ENCODE measurements around the gene LRRIQ3.
A peak's percentile ranks its signal among the peaks of the same experiment; 100 is the strongest.

LRRIQ3 gene

DNA sequence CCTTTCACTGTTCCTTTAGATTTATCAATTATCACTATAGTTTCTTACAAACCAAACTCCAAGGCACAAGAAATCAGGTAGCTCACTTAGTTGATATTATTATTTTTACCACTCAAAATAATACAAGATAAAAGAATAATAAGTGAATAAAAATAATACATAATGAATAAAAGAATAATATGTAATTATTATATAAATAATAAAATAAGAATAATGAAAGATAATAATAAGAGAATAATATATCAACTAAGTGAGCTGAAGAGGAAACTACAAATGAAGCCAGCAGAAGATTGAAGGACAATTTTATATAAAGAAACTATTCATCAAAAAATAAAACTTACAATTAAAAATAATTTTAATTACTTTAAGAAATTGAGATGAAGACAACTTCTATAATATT is 90.6 kb downstream of the LRRIQ3 start:
- DNase-seq: no peak

- DNase-seq: no peak
Measured at GRCh38 chr1:74091371-74091770, 106.6 kb downstream of the LRRIQ3 start.

- no peak for DNase-seq
Measured at GRCh38 chr1:74083128-74083527, 114.8 kb downstream of the LRRIQ3 start.

DNA sequence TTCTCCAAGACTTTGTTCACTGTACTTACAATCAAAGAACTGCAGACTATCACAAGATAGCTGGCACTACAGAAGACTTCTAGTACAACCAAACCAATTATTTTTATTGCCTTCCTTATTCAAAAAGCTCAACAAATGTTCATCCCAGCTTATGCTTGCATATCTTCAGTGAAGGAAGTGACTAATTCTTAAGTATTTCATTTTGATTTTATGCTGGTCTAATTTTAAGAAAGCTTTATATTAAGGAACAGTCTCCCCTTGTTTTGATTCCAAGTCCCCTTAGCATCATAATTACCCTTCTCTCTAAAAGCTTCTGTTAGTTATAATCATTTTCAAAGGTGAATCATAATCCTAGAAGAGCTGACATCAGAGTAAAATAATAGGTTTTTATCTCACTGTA is 132.9 kb downstream of the LRRIQ3 start:
- DNase-seq: no peak

GRCh38 chr1:74057719-74058118 is 140.3 kb downstream of the LRRIQ3 start:
- no peak for DNase-seq

GRCh38 chr1:74053407-74053806 is 144.6 kb downstream of the LRRIQ3 start:
- no peak for DNase-seq

- no peak for DNase-seq
Measured at GRCh38 chr1:74050386-74050785, 147.6 kb downstream of the LRRIQ3 start.

- DNase-seq: no peak
Measured at GRCh38 chr1:74038042-74038441, 159.9 kb downstream of the LRRIQ3 start.

GRCh38 chr1:74012583-74012982 is 185.4 kb downstream of the LRRIQ3 start:
- no peak for DNase-seq

GRCh38 chr1:74011736-74012135 is 186.2 kb downstream of the LRRIQ3 start:
- no peak for DNase-seq

DNA sequence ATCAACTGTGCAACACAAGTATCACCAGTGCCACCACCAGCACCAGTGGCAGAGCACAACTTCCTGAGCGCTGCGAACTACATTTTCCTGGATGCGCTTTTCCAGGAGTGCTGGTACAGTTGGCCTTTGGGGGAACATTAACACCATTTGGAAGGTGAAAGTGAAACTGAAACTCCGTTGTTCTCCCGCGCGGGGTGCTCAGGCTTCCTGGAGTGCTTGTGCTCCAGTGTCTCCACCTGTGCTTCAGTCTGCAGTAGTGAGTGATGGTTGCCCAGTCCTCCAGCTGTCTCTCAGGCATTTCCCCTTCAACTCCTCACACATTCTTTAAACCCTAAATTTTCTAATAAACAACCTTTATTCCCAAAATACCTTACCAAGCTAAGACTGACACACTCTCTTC is 187.8 kb downstream of the LRRIQ3 start:
- peak; percentile 30 for DNase-seq

DNA sequence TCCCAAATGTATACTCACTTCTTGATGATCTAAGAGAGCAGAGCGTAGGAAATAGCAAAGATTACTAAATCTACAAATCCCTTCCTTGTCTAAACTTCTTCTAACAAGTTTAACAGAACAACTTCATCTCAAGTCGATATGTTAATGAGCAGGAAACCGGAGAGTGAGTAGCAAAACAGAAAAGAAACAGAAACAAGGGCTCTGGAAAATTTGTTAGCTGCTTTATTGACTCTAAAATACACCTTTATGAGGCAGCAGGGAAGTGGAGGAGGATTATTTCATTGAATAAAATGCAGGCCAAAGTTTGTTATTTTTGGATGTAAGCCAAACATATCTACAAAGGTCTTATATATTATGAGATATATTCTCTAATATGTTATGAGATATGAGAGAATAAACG is 192.4 kb downstream of the LRRIQ3 start:
- no peak for DNase-seq

DNA sequence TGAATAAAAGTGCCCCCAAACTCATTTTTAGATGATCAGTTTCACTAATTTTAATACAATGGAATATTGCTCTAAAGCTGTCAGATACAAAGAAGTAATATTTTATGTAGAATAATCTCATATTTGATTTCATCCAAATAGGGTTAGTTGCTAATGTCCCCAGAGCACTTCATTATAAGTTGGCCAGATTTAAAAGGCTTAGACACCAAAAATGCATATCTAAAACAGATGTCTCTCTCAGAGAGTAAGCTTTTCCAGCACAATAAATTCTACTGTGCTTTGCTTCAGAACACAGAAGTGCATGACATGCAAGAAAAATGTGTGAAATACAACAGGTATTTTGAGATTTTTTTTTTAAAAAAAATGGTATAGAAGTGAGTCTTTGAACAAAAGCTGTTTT is 194.2 kb downstream of the LRRIQ3 start:
- no peak for DNase-seq

- DNase-seq: peak; percentile 56
Measured at GRCh38 chr1:73998348-73998959, 199.5 kb downstream of the LRRIQ3 start.

DNA sequence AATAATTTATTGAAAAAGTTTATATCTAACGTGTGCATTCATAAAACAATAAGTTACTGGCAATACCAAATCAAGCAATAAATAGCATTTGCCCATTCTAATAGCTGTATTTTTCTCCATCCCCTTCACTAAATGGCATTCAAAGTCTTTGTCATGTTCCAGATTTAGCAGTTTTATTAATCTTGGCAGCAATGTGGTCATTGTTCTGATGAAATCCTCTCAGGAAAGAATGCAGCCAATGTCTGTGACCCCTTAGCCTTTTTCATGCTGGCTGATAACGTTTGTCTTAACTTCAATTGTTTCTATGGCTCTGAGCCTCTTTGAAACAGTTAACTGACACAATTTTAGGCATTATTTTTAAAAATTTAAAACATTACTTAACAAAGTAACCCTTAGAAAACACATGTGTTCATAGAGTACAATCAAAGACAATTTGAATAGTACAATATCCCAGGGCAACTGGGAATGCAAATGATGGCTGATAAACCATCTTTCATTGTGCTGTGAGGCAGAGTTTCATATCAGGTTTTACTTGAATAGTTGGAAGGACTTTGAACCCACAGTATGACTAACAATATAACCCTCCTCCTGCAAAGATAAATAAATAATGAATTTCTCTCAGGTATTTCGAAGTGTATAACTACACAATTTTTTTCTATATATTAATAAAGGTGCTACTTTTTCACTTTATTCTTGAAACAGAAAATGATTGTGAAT is 217.5 kb downstream of the LRRIQ3 start:
- DNase-seq: no peak

- no peak for DNase-seq
Measured at GRCh38 chr1:73979684-73980083, 218.3 kb downstream of the LRRIQ3 start.

- DNase-seq: no peak
Measured at GRCh38 chr1:73978964-73979363, 219.0 kb downstream of the LRRIQ3 start.
